Osteoblast (primary cell): ENCODE data around the gene CALD1. TPM values are rescaled to one million over a fixed set of nuclear protein-coding genes. Genes with fewer than 3 reads are reported as not detected.

Source experiments
- DNase-seq: peaks from one replicate; pipeline ENCODE4 v3.0.0; 2011; ENCODE audit warnings: low spot score, mixed read lengths; ENCODE audit not compliant: insufficient read length; ENCODE audit errors: missing footprints
- H2AFZ ChIP-seq: 2 replicates; pipeline ENCODE4 v1.6.0; 2011; ENCODE audit warnings: mild to moderate bottlenecking, low read length
- H3K27ac ChIP-seq: 2 replicates; pipeline ENCODE4 v1.5.1; 2011; ENCODE audit warnings: mild to moderate bottlenecking, low read depth, low read length, moderate library complexity
- H3K27me3 ChIP-seq: 2 replicates; pipeline ENCODE4 v1.6.0; 2012; ENCODE audit warnings: mild to moderate bottlenecking, control low read depth, inconsistent platforms, low read length, moderate library complexity; ENCODE audit not compliant: insufficient read depth
- H3K36me3 ChIP-seq: 2 replicates; pipeline ENCODE4 v1.5.1; 2011; ENCODE audit warnings: mild to moderate bottlenecking, low read length, control low read depth, moderate library complexity; ENCODE audit not compliant: insufficient read depth
- H3K4me1 ChIP-seq: 2 replicates; pipeline ENCODE4 v1.5.1; 2011; ENCODE audit warnings: mild to moderate bottlenecking, low read length, control low read depth, moderate library complexity; ENCODE audit not compliant: insufficient read depth
- H3K4me2 ChIP-seq: 2 replicates; pipeline ENCODE4 v1.6.0; 2011; ENCODE audit warnings: mild to moderate bottlenecking, low read length; ENCODE audit not compliant: insufficient read depth
- H3K4me3 ChIP-seq: fragments of 200-600 bp; sonication (generic); 3 replicates; pipeline ENCODE4 v1.5.1; 2012; ENCODE audit warnings: mild to moderate bottlenecking, low read length, inconsistent platforms; ENCODE audit not compliant: insufficient read depth
- H3K79me2 ChIP-seq: 2 replicates; pipeline ENCODE4 v1.6.0; 2012; ENCODE audit warnings: mild to moderate bottlenecking, low read length, control low read depth, inconsistent platforms; ENCODE audit not compliant: insufficient read depth
- H3K9me3 ChIP-seq: 2 replicates; pipeline ENCODE4 v1.5.1; 2011; ENCODE audit warnings: low read depth, low read length, control low read depth
- H4K20me1 ChIP-seq: 2 replicates; pipeline ENCODE4 v1.6.0; 2012; ENCODE audit warnings: mild to moderate bottlenecking, low read length, control low read depth; ENCODE audit not compliant: insufficient read depth
- CTCF ChIP-seq: IDR thresholded peaks from 2 replicates; pipeline ENCODE4 v1.5.1; 2011; ENCODE audit warnings: mild to moderate bottlenecking, low read depth, low read length, moderate library complexity; ENCODE audit errors: extremely low read depth
- total RNA-seq: library from RNA; depleted of rRNA; stranded (reverse); fragments of >200 nt; gene quantifications from 2 replicates; pipeline ENCODE4 v1.2.3, GENCODE V29; 2012

The CALD1 gene
- total RNA-seq, 1 donor: 1,123 TPM

DNA sequence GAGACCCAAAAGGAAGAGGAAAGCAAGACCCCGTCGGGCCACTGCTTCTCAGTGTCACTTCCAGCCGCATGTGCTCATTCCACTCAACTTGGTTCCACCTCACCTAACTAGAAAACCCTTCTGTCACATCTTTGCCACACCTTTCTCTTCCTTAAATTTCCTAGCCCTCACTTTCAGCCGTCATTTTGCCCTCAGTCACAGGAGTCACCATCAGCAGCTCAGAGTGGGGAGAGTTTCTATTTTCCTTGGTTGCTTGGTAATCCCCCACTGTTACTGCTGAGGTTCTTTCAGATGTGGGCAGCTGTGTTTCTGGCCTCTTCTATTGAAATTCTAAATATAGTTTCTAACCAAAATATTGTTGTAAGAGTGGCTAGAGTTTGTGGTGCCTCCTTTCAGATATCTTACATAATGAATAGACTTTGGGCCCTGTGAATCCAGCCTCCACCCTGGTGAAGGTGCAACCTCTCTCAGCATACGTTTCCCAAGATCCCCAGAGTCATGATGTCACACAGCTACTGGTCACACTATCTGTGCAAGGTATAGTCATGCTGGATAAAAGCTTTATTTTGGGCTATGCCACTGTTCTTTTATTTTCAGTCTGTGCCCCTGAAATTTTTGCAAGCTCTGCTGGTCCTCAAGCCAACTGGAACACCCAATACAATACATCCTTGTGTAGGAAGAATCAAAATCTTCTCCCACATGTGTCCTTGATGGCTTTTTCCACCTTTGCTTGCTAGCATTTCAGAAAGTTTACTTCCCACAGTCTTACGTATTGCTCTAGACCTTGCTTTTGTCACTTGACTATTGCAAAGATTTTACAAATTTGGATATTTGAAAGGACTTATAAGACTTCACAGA lies 216.0 kb downstream of the CALD1 start:
- Histone ChIP-seq H3K27me3 (no peaks in the 10 kb centered on the region), H3K27ac (no peak overlapping the region), H3K9me3 (no peaks in the 10 kb centered on the region), H3K36me3 (no peaks in the 10 kb centered on the region), H4K20me1 (no peaks in the 10 kb centered on the region), H3K4me2 (no peak overlapping the region), H3K4me3 (no peak overlapping the region), H3K79me2 (no peaks in the 10 kb centered on the region), H3K4me1 (peaks cover 19% of the 10 kb centered on the region), H2AFZ (no peak overlapping the region)
- no peak for DNase-seq
- no peak for TF ChIP-seq CTCF

DNA sequence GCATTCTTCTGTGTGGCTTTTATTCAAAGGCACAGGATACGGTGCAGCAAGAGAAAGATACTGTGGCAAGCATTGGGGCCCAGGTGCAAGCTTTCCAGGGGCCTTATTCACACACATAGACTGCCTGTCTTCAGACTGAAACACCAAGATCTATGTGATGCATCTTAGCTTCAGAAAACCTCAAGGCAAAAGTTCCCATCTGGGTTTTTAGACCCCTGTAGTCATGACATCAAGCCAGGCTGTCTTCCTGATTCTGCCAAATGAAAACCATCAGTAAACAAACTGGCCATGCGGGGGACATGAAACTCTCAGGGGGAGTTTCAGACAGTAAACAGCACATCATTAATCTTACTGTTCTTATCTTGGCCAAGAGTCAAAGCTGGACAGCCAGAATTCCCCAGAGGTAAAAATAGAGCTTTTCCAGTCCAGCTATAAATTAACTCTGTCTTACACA lies 216.7 kb downstream of the CALD1 start:
- peaks cover 14% of the 10 kb centered on the region for H3K4me1 ChIP-seq
- H4K20me1 ChIP-seq: no peaks in the 10 kb centered on the region
- no peaks in the 10 kb centered on the region for H3K79me2 ChIP-seq
- no peak overlapping the region for H3K27ac ChIP-seq
- H3K36me3 ChIP-seq: no peaks in the 10 kb centered on the region
- no peak overlapping the region for H3K4me3 ChIP-seq
- DNase-seq: no peak
- H2AFZ ChIP-seq: no peak overlapping the region
- TF ChIP-seq CTCF: no peak
- H3K27me3 ChIP-seq: no peaks in the 10 kb centered on the region
- H3K9me3 ChIP-seq: no peaks in the 10 kb centered on the region
- H3K4me2 ChIP-seq: no peak overlapping the region

- H3K4me1 ChIP-seq: peaks cover 2% of the 10 kb centered on the region
- DNase-seq: no peak
- no peaks in the 10 kb centered on the region for H3K27me3 ChIP-seq
- no peak overlapping the region for H3K27ac ChIP-seq
- no peak overlapping the region for H3K4me3 ChIP-seq
- H2AFZ ChIP-seq: no peak overlapping the region
- no peak overlapping the region for H3K4me2 ChIP-seq
- TF ChIP-seq CTCF: no peak
- no peaks in the 10 kb centered on the region for H3K9me3 ChIP-seq
- H3K36me3 ChIP-seq: no peaks in the 10 kb centered on the region
- H4K20me1 ChIP-seq: no peaks in the 10 kb centered on the region
- no peaks in the 10 kb centered on the region for H3K79me2 ChIP-seq
Measured at GRCh38 chr7:134997214-134997885, 217.9 kb downstream of the CALD1 start.

DNA sequence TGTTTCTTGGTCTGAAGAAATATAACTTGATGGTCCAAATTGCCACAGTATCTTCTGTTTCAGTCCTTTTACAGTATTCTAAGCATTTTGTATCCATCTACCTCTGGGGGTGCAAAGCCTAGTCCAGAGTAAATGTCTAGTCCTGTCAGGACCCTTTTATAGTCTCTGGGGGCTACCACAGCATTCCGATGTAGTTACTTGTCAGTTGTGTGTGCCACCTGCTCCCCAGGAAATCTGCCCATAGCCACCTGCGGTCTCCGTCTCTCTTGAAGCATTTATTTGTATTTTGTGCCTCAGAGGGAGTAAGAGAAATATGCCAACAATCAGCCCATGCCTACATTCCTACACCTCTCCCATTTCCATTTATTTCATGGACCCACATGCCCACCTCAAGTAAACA lies 219.7 kb downstream of the CALD1 start:
- no peak overlapping the region for H3K4me3 ChIP-seq
- H3K27ac ChIP-seq: no peak overlapping the region
- no peaks in the 10 kb centered on the region for H3K4me1 ChIP-seq
- no peaks in the 10 kb centered on the region for H3K9me3 ChIP-seq
- no peaks in the 10 kb centered on the region for H3K79me2 ChIP-seq
- no peak overlapping the region for H2AFZ ChIP-seq
- H3K27me3 ChIP-seq: no peaks in the 10 kb centered on the region
- no peaks in the 10 kb centered on the region for H3K36me3 ChIP-seq
- H4K20me1 ChIP-seq: no peaks in the 10 kb centered on the region
- H3K4me2 ChIP-seq: no peak overlapping the region
- DNase-seq: no peak
- no peak for TF ChIP-seq CTCF
